ENCODE results near the gene SMIM36. TPM values are rescaled to one million over a fixed set of nuclear protein-coding genes. Genes with fewer than 3 reads are reported as not detected.
"Not testable (repeated sequence)": the region's sequence is repeated elsewhere in the genome, so short reads cannot be mapped to it uniquely, and the experiment has no call there.

SMIM36 gene
- total and polyA plus RNA-seq, 4 donors: not detected

- H3K27me3 ChIP-seq (ENCODE audit: control insufficient read depth in 1 of 2, insufficient read depth in 2 of 2, low read length in 1 of 2): no peaks in the 10 kb centered on the region
- peaks cover 0 to 4% of the 10 kb centered on the region in 2 donors for H3K36me3 ChIP-seq (ENCODE audit: control insufficient read depth in 1 of 2, insufficient read depth in 2 of 2, low read length in 1 of 2)
- no peak overlapping the region for H3K27ac ChIP-seq (ENCODE audit: low read depth in 1 of 2, low read length in 2 of 2)
- H3K4me1 ChIP-seq (ENCODE audit: control insufficient read depth in 1 of 2, insufficient read depth in 2 of 2, low read length in 2 of 2): no peaks in the 10 kb centered on the region
- no peaks in the 10 kb centered on the region for H3K9me3 ChIP-seq (ENCODE audit: control insufficient read depth, low read length)
- DNase-seq: no peak
- intact Hi-C loops (cut with DNase I): no loop called here
- no peak overlapping the region for H3K4me3 ChIP-seq (ENCODE audit: low read length in 2 of 2)
- no peak for ATAC-seq (ENCODE audit: low FRiP score)
- 87 to 90% methylated on average over 4 of the region's 4 CpGs for WGBS, 2 donors
Observed at GRCh38 chr17:55409030-55409800, 102.0 kb downstream of the SMIM36 start.

- 77 to 88% methylated on average over 5 of the region's 5 CpGs for WGBS, 2 donors
- DNase-seq (no peak), ATAC-seq (ENCODE audit: low FRiP score) (no peak)
- H3K36me3 ChIP-seq (ENCODE audit: control insufficient read depth in 1 of 2, insufficient read depth in 2 of 2, low read length in 1 of 2): peaks cover 0 to 4% of the 10 kb centered on the region in 2 donors
- no peaks in the 10 kb centered on the region for H3K4me1 ChIP-seq (ENCODE audit: control insufficient read depth in 1 of 2, insufficient read depth in 2 of 2, low read length in 2 of 2)
- no peak overlapping the region for H3K27ac ChIP-seq (ENCODE audit: low read depth in 1 of 2, low read length in 2 of 2)
- no peaks in the 10 kb centered on the region for H3K27me3 ChIP-seq (ENCODE audit: control insufficient read depth in 1 of 2, insufficient read depth in 2 of 2, low read length in 1 of 2)
- intact Hi-C loops (cut with DNase I): no loop called here
- H3K4me3 ChIP-seq (ENCODE audit: low read length in 2 of 2): no peak overlapping the region
- no peaks in the 10 kb centered on the region for H3K9me3 ChIP-seq (ENCODE audit: control insufficient read depth, low read length)
Observed at GRCh38 chr17:55407641-55408566, 103.3 kb downstream of the SMIM36 start.

DNA sequence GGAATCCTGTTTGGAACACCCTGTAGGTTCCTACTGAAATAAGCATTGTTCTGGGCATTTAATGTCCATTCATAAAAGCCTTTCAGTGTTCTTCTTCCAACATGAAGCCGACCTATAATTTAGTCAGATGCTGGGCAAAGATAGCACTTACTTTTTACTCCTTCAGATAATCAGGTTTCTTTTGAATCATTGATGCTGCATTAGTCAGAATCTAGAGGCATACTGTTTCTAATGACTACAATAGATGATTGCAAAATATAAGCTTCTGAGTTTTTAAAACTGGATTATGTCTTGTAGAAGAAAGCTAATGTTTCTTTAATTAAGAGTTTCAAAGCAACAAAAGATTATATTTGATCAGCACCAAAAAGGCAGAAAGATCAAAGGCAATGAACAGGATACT is 105.7 kb downstream of the SMIM36 start:
- Histone ChIP-seq H3K27me3 (ENCODE audit: control insufficient read depth in 1 of 2, insufficient read depth in 2 of 2, low read length in 1 of 2) (no peaks in the 10 kb centered on the region), H3K9me3 (ENCODE audit: control insufficient read depth, low read length) (no peaks in the 10 kb centered on the region), H3K4me3 (ENCODE audit: low read length in 2 of 2) (no peak overlapping the region), H3K36me3 (ENCODE audit: control insufficient read depth in 1 of 2, insufficient read depth in 2 of 2, low read length in 1 of 2) (peaks cover 0 to 2% of the 10 kb centered on the region in 2 donors), H3K4me1 (ENCODE audit: control insufficient read depth in 1 of 2, insufficient read depth in 2 of 2, low read length in 2 of 2) (no peaks in the 10 kb centered on the region), H3K27ac (ENCODE audit: low read depth in 1 of 2, low read length in 2 of 2) (no peak overlapping the region)
- ATAC-seq (ENCODE audit: low FRiP score) (no peak), DNase-seq (no peak)
- intact Hi-C loops (cut with DNase I): no loop called here
- WGBS, 2 donors: 96 to 98% methylated on average over 1 of the region's 1 CpG

GRCh38 chr17:55404197-55404596 is 107.1 kb downstream of the SMIM36 start:
- H3K9me3 ChIP-seq (ENCODE audit: control insufficient read depth, low read length); H3K27ac ChIP-seq (ENCODE audit: low read depth in 1 of 2, low read length in 2 of 2); H3K4me1 ChIP-seq (ENCODE audit: control insufficient read depth in 1 of 2, insufficient read depth in 2 of 2, low read length in 2 of 2); H3K27me3 ChIP-seq (ENCODE audit: control insufficient read depth in 1 of 2, insufficient read depth in 2 of 2, low read length in 1 of 2); H3K4me3 ChIP-seq (ENCODE audit: low read length in 2 of 2); ATAC-seq (ENCODE audit: low FRiP score); DNase-seq; intact Hi-C loops (cut with DNase I); H3K36me3 ChIP-seq (ENCODE audit: control insufficient read depth in 1 of 2, insufficient read depth in 2 of 2, low read length in 1 of 2): not testable (repeated sequence)
- WGBS, 2 donors: 77 to 85% methylated on average over 5 of the region's 5 CpGs

- intact Hi-C loops (cut with DNase I): no loop called here
Observed at GRCh38 chr17:55402374-55402773, 108.9 kb downstream of the SMIM36 start.

More at GRCh38 chr17:55402374-55402773, 108.9 kb downstream of the SMIM36 start:
- DNase-seq: no peak
- WGBS, 2 donors: 90 to 91% methylated on average over 4 of the region's 4 CpGs
- Histone ChIP-seq H3K4me3 (ENCODE audit: low read length in 2 of 2) (no peak overlapping the region), H3K9me3 (ENCODE audit: control insufficient read depth, low read length) (no peaks in the 10 kb centered on the region), H3K4me1 (ENCODE audit: control insufficient read depth in 1 of 2, insufficient read depth in 2 of 2, low read length in 2 of 2) (no peaks in the 10 kb centered on the region), H3K36me3 (ENCODE audit: control insufficient read depth in 1 of 2, insufficient read depth in 2 of 2, low read length in 1 of 2) (peaks cover 0 to 4% of the 10 kb centered on the region in 2 donors), H3K27me3 (ENCODE audit: control insufficient read depth in 1 of 2, insufficient read depth in 2 of 2, low read length in 1 of 2) (no peaks in the 10 kb centered on the region), H3K27ac (ENCODE audit: low read depth in 1 of 2, low read length in 2 of 2) (no peak overlapping the region)
- ATAC-seq (ENCODE audit: low FRiP score): no peak

Other genes starting within 250 kb of the SMIM36 start
- gene HLF, start 246.5 kb downstream of the SMIM36 start, total RNA-seq: 10 to 100 TPM in 1 of 2 donors, 1 to 10 TPM in 1; 5.8 to 12.4 TPM
- 10 to 100 TPM in 1 of 2 donors, 1 to 10 TPM in 1; 2.0 to 11.8 TPM for gene HLF, start 246.5 kb downstream of the SMIM36 start, polyA plus RNA-seq
- gene MMD, start 89.6 kb downstream of the SMIM36 start, total RNA-seq: 10 to 100 TPM in 1 of 2 donors, 1 to 10 TPM in 1; 9.4 to 13.9 TPM
- 10 to 100 TPM in 1 of 2 donors, 1 to 10 TPM in 1; 3.3 to 12.8 TPM for gene MMD, start 89.6 kb downstream of the SMIM36 start, polyA plus RNA-seq
- 10 to 100 TPM in 1 of 2 donors, 1 to 10 TPM in 1; 6.7 to 24.4 TPM for gene TMEM100, start 211.4 kb upstream of the SMIM36 start, total RNA-seq
- 1 to 10 TPM; 1.5 TPM for gene TMEM100, start 211.4 kb upstream of the SMIM36 start, polyA plus RNA-seq
- 10 to 100 TPM in 1 of 2 donors, 1 to 10 TPM in 1; 8.9 to 11.2 TPM for gene PCTP, start 239.6 kb upstream of the SMIM36 start, total RNA-seq
- 10 to 100 TPM in 1 of 2 donors, 1 to 10 TPM in 1; 4.9 to 16.9 TPM for gene PCTP, start 239.6 kb upstream of the SMIM36 start, polyA plus RNA-seq